Fibroblast of mammary gland (primary cell): Measurements from ENCODE around the gene MEIKIN.

ENCODE experiments used
- DNase-seq: peaks from one replicate; pipeline ENCODE4 v3.0.0-alpha.2; 2010; ENCODE audit warnings: low read depth
- H3K4me3 ChIP-seq: 2 replicates; pipeline ENCODE4 v1.5.1; 2011; ENCODE audit warnings: low read depth, mild to moderate bottlenecking, low read length, moderate library complexity; ENCODE audit not compliant: control insufficient read depth
- TF ChIP-seq, protein P1 (sequence below): conservative IDR thresholded peaks from 2 replicates; pipeline ENCODE4 v1.5.1; 2011; ENCODE audit warnings: low read depth, low read length, inconsistent platforms; ENCODE audit not compliant: control insufficient read depth, insufficient read depth

Gene MEIKIN

DNA sequence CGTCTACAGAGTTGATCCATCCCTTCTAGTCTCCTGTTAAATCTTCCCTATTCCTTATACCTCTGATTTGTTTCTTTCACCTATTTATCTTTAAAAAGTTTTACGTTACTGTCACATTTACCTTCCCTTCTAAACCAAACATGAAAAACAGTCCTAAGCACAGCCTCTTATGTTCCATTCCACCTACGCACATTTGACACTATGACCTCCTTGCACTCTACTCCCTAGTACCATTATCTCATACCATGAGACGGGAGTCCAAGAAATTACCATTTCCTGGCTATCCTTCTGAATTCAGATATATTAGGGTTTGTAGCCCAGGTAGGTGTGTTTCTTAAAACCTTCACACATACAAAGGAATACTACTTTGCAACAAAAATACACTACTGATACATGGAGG lies 173.8 kb downstream of the MEIKIN start:
- H3K4me3 ChIP-seq, result no peak overlapping the region
- no peak for DNase-seq
- TF ChIP-seq, protein P1, sequence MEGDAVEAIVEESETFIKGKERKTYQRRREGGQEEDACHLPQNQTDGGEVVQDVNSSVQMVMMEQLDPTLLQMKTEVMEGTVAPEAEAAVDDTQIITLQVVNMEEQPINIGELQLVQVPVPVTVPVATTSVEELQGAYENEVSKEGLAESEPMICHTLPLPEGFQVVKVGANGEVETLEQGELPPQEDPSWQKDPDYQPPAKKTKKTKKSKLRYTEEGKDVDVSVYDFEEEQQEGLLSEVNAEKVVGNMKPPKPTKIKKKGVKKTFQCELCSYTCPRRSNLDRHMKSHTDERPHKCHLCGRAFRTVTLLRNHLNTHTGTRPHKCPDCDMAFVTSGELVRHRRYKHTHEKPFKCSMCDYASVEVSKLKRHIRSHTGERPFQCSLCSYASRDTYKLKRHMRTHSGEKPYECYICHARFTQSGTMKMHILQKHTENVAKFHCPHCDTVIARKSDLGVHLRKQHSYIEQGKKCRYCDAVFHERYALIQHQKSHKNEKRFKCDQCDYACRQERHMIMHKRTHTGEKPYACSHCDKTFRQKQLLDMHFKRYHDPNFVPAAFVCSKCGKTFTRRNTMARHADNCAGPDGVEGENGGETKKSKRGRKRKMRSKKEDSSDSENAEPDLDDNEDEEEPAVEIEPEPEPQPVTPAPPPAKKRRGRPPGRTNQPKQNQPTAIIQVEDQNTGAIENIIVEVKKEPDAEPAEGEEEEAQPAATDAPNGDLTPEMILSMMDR, result no peak

DNA sequence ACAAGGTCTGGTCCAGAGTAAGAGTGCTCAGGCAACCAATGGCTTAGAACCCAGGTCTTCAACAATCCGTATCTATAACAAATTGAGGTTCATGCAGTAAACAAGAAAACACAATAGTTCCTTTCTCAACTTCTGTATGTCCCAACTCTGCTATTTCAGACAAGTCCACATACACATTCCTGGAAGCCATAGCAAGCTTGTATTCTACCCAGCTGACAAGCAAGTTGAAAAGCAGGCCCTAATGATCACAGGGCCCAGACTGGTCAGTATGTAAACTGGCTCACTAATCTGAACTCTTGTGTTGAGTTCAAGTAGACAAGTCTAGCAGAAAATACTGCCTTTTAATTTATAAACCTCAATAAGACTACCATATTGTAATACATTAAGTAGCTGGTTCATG lies 175.5 kb downstream of the MEIKIN start:
- H3K4me3 ChIP-seq, result no peak overlapping the region
- no peak for DNase-seq
- TF ChIP-seq, protein P1, result no peak

DNA sequence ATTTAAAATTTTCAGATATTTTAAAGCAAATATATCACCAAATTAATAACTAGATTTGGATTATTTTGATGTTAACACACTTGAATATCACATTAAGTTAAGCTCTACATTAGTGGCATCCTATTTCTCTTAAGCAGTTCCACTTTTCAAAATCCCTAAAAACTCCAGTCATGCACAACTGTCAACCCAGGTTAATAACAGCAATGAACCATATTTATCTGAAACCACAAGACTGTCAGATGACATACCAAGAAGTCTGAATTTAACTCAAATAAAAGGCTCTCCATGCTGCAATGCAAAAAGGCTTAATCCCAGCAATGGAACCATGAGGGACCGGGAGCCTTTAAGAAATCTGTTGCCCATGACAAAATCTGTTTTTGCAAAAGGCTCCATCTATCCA lies 176.1 kb downstream of the MEIKIN start:
- H3K4me3 ChIP-seq, result no peak overlapping the region
- no peak for DNase-seq
- TF ChIP-seq, protein P1, result no peak

DNA sequence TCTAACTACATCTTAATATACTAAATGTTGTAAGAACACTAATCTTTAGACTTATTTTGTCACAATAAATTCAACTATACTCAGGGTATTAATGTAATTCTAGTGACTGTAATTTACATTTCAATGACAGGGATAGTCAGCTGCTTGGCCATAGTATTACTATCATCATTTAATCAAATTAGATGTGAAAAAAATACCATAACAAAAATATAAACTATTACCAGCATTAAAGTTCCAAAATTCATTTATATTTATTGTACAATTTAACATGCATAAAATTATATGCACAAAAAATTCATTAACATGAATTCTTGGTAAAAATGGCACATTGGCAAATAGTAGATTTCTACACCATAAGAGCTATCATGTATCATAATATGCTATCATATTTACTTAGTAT lies 177.6 kb downstream of the MEIKIN start:
- DNase-seq, result no peak
- TF ChIP-seq, protein P1, result no peak
- no peak overlapping the region for H3K4me3 ChIP-seq

DNA sequence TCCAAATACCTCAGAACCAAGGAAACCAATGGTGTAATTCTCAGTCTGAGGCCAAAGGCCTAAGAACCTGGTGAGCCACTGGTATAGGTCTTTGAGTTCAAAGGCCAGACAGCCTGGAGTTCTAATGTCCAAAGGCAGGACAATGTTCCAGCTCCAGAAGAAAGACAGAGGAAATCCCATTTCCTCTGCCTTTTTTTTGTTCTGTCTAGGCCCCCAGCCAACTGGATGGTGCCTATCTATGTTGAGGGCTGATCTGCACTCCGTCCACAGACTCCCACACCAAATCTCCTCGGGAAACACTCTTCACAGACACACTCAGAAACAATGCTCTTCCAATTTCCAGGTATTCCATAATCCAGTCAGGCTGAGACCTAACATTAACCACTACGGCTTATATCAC lies 178.8 kb downstream of the MEIKIN start:
- TF ChIP-seq, protein P1, result no peak
- no peak overlapping the region for H3K4me3 ChIP-seq
- no peak for DNase-seq

DNA sequence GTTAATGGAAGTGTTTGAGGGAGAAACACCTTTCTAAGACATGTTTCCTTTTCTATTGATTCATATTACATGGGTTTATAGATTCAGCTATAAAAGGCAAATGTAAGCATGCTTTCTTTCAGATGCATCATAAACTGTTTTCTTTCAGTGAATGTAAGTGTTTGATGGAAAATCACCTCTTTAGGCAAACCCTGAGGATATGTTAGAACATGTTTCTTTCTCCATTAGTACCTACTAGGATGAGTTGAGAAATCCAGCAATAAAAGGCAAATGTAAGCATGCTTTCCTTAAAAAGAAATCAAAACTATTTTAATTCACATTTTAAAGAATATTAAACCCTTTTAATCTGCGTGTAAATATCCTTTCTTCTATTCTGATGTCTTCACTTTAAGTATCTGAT lies 180.2 kb downstream of the MEIKIN start:
- H3K4me3 ChIP-seq, result no peak overlapping the region
- TF ChIP-seq, protein P1, result no peak
- DNase-seq, result no peak

DNA sequence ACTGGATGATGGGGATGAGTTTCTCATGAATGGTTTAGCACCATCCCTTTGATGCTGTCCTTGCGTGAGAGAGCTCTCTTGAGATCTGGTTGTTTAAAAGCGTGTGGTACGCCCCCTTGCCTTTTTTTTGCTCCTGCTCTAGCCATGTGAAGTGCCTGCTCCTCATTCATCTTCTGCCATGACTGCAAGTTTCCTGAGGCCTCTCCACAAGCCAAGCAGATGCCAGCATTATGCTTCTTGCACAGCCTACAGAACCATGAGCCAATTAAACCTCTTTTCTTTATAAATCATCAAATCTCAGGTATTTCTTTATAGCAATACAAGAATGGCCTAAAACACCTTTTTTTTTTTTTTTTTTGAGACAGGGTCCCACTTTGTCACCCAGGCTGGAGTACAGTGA lies 181.5 kb downstream of the MEIKIN start:
- DNase-seq, result no peak
- no peak overlapping the region for H3K4me3 ChIP-seq
- TF ChIP-seq, protein P1, result no peak
